Stimulated activated CD4-positive, alpha-beta T cell treated with anti-CD3 and anti-CD28 coated beads, Interleukin-12 subunit alpha, Interleukin-12 subunit beta, amount 100 ng/mL, for 24 hours (primary cell): ENCODE results near the gene ZBTB9.

Source experiments
- DNase-seq, 2 experiments: peaks; one replicate each; pipeline ENCODE4 v3.0.0-alpha.2; 2020; ENCODE audit warnings: low read depth in 2 of 2

ZBTB9 gene

DNA sequence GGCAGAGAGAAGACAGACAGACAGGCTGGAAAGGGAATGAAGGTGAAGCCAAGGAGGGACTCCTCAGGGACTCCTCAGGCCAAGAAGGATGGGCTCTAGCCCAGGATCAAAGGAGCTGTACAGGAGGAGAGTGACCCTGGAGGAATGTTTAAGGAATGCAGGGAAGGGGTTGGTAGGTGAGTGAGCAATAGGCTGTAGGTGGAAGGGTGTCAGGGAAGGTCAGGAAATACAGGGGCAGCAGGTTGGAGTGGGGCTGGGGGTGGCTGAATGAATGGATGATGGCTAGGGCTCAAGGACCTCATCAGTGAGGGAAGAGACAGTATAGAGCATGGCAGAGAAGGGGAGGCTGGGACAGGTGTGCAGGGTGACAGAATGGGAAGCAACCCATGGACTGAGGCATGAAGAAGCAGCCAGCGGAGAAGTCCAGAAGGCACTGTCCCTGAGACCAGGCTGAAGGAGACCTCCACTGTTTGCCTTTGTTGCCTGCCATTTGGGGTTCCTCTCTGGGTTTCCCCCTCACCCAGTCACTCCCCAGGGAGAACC lies 21.3 kb upstream of the ZBTB9 start:
- DNase-seq: no peak

DNA sequence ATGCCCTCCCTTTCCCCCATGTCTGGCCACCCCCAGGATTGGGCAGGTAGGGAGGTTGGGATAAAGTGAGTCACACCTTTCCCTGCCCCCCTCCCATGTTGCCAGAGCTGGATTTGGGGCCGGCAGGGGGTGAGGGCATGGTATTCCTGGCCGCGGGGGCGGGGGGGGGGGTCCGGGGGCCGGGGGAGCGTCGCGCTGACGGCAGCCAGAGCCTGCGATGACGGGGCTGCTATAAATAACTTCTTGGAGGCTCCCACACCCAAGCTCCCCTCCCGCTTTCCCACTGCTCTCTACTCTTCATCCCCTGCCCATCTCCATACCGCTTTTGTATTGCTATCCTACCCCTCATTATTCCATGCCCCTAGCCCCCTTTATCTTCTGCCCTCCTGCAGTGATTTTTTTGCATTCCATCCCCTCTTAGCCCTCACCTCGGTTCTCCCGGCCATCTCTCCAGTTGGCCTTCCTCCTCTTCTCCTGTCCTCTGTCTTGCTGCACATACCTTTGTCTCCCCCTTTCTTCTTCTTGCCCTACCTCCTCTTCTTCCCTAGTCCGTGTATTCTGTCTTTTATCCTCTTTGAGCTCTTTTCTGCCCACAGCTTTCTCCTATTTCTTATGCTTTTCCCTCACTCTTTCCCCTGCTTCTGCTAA lies 20.7 kb upstream of the ZBTB9 start:
- no peak for DNase-seq

DNA sequence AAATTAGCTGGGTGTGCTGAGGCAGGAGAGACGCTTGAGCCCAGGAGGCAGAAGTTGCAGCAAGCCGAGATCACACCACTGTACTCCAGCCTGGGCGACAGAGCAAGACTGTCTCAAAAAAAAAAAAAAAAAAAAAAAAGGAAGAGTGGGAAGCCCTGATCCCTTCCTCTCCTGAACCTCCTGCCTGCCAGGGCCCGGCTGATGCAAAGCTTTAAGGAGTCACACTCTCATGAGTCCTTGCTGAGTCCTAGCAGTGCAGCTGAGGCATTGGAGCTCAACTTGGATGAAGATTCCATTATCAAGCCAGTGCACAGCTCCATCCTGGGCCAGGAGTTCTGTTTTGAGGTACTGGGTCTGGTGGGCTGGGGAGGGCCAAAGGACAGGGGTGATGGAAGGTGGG lies 19.4 kb upstream of the ZBTB9 start:
- no peak for DNase-seq

DNA sequence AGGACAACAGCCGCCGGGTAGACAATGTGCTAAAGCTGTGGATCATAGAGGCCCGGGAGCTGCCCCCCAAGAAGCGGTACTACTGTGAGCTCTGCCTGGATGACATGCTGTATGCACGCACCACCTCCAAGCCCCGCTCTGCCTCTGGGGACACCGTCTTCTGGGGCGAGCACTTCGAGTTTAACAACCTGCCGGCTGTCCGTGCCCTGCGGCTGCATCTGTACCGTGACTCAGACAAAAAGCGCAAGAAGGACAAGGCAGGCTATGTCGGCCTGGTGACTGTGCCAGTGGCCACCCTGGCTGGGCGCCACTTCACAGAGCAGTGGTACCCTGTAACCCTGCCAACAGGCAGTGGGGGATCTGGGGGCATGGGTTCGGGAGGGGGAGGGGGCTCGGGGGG lies 16.7 kb upstream of the ZBTB9 start:
- no peak for DNase-seq

DNA sequence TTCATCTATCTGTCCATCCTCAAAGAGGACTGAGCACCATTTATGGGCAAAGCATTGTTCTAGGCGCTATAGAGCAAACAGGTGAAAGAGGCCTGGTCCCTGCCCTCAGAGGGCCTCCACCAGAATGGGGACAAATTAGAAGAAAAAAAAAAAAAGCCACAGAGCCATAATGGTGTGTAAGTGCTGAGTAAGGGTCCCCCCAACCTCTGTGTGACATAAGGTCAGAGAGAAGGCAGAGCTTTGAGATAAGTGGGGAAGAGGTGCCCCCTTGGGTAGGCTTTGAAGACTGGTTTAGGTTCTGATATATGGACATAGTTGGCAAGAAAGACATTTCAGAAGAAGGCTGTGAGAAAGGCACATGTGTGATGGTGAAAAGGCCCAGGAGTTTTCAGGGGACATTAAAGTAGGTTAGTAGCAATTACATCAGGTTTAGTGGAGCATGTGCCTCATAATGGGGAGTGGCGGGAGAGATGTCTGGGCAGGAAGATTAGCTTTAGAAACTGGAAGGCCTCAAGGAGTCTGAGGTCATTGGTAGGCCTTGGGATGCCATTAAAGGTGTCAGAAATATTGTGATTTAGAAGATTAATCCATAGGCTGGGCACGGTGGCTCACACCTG lies 15.3 kb upstream of the ZBTB9 start:
- DNase-seq: no peak

DNA sequence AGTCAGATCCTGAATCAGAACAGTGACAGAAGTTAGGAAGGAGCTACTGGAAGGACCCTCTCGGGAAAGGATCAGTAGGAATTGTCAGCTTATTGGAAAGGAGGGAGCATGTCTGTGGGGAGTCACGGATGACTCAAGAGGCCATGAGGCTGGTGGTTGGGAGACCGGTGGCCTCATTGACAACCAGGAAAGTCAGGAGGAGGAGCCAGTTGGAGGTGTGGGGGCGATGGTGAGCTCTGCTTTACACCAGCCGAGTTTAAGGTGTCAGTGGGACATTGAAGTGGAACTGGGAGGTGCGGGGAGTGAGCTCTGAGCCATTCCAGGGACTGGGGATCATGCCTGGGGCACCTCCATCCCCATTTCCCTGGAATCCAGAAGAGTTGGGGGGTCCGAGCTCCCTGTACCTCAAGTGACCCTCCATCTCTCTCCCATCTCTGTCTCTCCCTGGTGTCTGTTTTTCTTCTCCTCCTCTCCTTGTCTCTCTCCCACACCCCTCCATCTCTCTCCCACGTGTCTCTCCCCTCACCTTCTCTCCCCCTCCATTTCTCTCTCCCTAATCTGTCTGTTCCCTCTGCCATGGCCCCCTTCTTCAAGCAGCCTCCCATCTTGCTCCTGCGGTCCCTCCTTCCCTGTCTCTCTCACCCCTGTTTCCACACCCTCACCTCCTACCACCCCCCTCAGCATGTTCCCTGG lies 14.3 kb upstream of the ZBTB9 start:
- DNase-seq: no peak

DNA sequence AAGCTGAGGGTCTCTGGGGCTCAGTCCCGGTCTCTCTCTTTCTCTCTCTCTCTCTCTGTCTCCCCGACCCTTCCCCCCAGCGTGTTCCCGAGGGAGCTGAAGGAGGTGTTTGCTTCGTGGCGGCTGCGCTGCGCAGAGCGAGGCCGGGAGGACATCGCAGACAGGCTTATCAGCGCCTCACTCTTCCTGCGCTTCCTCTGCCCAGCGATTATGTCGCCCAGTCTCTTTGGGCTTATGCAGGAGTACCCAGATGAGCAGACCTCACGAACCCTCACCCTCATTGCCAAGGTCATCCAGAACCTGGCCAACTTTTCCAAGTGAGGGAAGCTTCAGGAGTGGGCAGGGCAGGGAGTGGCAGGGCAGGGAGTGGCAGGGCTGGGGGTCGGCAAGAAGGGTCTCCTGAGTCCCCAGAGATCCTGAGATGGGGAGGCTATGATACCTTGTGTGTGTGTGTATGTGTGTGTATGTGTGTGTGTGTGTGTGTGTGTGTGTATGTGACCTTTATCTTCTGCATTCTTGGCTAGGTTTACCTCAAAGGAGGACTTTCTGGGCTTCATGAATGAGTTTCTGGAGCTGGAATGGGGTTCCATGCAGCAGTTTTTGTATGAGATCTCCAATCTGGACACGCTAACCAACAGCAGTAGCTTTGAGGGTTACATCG lies 13.6 kb upstream of the ZBTB9 start:
- DNase-seq: no peak

DNA sequence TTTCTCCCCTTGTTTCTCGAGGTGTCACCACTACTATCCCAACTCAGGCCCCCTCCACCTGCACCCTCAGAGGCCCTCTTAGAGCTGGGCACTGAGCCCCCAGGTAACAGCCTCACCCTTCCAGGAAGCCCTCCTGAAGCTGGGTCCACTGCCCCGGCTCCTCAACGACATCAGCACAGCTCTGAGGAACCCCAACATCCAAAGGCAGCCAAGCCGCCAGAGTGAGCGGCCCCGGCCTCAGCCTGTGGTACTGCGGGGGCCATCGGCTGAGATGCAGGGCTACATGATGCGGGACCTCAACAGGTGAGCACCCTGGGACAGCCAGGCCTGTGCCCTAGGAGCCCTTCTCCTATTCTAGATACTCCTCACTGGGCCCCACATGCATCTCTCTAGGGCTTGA lies 12.9 kb upstream of the ZBTB9 start:
- no peak for DNase-seq

DNA sequence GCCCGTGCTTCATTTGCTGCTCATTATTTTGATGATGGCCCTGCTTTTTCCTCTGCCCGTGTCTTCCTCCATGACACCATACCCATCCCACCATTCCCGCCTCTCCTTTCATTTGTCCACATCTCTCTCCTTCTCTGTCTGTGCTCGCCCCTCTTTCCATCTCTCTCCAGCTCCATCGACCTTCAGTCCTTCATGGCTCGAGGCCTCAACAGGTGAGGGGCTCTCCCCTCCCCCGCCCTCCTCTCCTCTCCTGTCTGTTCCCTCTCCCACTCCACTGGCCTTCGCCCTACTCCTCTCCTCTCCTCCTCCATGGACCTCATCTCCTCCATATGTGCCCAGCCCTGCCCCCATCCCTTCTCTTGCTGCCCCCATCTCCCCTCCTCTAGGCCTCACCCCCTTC lies 12.1 kb upstream of the ZBTB9 start:
- no peak for DNase-seq

DNA sequence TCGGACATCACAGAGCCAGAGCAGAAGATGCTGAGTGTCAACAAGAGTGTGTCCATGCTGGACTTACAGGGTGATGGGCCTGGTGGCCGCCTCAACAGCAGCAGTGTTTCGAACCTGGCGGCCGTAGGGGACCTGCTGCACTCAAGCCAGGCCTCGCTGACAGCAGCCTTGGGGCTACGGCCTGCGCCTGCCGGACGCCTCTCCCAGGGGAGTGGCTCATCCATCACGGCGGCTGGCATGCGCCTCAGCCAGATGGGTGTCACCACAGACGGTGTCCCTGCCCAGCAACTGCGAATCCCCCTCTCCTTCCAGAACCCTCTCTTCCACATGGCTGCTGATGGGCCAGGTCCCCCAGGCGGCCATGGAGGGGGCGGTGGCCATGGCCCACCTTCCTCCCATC lies 11.4 kb upstream of the ZBTB9 start:
- DNase-seq: no peak

DNA sequence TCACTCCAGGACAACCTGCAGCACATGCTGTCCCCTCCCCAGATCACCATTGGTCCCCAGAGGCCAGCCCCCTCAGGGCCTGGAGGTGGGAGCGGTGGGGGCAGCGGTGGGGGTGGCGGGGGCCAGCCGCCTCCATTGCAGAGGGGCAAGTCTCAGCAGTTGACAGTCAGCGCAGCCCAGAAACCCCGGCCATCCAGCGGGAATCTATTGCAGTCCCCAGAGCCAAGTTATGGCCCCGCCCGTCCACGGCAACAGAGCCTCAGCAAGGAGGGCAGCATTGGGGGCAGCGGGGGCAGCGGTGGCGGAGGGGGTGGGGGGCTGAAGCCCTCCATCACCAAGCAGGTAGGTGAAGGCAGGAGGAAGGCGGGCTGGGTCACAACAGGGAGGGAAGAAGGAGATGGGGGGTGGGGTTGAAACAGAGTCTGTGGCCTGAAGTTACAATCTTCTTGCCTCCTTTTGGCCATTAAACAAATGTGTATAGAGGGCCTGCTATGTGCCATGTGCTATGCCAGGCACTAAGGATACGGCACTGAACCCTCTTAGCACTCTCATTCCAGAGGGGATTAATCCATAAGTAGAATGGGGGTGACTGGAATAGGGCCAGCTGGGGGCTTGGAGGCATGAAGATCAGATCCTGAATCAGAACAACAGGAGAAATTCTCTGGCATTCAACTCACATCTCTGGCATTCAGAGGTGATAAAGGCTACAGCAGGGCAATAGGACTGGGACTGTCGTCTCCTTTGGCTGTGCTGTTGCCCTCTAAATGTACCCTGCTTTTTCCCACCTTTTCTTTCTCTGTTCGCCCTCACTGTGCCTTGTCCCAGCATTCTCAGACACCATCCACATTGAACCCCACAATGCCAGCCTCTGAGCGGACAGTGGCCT lies 10.5 kb upstream of the ZBTB9 start:
- no peak for DNase-seq

DNA sequence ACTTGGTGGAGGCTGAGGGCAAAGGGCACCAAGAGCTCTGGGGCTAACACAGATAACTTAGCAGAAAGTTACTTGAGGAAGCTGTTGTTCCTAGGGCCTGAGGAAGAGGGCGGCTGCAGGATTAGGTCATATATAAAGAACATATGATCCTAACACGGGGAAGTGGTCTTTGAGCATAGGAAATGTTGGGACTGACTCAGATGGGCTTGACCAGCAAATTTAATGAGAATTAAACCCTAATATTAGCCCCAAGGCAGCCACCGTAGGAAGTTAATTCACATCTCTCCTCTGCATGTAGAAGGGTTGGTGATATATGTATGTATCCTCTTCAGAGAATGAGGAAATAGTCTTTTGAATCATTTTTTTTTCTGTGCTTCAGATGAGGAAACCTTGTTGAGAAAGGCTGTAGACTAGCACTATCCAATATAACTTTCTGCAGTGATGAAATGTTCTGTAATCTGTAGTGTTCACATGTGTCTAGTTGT lies 9.2 kb upstream of the ZBTB9 start:
- no peak for DNase-seq

DNA sequence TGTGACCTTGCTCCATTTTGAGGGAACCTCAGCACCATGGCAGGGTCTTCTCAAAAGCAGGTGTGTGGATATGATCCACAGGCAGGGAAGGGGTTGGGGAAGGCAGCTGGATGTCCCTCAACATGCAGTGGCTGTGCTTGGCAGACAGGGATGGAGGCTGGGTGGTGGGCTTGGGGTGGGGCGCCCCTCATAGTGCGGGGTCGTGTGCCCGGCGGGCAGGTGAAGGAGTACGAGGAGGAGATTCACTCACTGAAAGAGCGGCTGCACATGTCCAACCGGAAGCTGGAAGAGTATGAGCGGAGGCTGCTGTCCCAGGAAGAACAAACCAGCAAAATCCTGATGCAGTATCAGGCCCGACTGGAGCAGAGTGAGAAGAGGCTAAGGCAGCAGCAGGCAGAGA lies 8.0 kb upstream of the ZBTB9 start:
- no peak for DNase-seq

DNA sequence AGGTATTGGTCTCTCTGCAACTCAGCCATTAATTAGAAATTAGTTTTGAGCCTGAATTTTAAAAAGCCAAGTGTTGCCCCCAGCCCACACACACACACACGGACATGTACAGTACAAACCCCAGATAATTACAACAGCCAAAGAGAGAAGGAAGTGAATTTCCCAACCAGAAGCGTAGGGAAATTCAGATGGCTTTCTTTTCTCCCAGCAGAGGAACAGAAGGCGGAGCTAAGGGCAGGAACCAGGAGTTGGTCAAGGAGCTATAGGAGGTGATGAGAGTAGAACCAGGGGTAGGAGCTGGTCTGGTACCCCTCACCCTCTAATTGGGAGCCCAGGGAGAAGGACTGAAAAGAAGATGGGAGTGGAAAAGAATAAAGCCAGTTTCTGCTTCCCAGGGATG lies 3.9 kb upstream of the ZBTB9 start:
- DNase-seq: no peak

DNA sequence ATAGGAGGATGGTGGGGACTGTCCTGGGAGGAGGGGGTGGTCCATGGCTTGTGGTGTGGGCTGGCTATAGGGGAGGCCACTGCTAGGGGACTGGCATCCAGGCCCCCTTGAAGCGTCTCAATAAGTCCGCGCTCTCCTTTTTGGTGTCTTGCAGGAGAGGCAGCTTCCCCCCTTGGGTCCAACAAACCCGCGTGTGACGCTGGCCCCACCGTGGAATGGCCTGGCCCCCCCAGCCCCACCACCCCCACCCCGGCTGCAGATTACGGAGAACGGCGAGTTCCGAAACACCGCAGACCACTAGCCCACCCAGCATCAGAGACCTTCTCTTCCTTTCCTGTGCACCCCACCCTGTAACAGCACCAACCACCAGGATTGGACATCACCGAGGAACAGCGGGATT lies 2.8 kb upstream of the ZBTB9 start:
- no peak for DNase-seq

DNA sequence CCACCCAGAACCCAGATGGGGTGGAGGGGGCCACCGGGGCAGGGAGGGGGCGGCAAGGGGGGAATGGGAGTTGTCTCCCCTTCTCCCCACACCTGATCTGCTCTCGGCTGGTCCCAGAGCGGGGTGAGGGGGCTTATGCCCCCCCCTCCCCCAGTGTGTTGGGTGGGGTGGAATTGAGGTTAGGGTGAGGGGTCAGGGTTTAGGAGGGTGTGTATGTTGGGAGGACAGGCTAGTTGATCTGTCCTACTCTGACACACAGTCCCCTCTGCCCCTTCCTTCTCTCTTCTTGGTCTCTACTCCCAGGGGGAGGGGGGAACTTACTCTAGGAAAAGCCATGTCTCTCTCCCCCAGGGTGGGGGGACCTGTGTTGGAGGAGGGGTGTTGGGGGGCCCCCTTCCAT lies 1.9 kb upstream of the ZBTB9 start:
- no peak for DNase-seq

DNA sequence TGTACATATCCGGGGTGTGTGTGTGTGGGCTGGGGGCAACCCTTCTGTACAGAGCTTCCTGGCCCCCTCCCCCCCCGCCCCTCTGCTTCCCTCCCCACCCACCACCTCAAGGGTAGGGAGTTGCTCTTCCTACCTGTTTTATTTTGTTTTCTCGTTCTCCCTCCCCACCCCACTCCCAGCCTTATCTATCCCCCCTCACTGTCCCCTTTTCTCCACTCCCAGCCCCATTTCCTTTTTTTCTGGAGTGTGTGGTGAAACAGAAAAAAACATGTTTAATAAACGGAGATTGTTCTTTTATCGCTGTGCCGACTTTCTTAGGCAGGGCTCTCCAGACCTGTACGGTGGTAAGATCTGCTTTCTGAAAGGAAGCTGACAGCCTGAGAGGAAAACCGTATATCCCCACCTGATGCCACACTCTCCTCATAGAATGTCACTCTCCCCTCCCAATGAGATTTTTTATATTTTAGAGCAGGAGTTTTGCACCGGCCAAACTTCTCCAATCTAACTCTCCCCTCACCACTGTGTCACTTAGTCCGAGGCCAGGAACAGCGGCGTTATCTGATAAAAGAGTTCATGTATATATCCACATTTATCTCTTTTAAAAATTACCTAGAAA lies 875 bp upstream of the ZBTB9 start:
- DNase-seq: no peak

DNA sequence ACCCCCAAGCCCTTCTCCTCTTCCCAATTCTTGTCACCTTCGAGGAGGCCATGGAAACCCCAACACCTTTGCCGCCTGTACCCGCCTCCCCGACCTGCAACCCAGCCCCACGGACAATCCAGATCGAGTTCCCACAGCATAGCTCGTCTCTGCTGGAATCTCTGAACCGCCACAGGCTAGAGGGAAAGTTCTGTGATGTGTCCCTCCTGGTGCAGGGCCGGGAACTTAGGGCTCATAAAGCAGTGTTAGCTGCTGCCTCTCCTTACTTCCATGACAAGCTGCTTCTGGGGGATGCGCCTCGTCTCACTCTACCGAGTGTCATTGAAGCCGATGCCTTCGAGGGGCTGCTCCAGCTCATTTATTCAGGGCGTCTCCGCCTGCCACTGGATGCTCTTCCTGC lies 675 bp downstream of the ZBTB9 start:
- no peak for DNase-seq

DNA sequence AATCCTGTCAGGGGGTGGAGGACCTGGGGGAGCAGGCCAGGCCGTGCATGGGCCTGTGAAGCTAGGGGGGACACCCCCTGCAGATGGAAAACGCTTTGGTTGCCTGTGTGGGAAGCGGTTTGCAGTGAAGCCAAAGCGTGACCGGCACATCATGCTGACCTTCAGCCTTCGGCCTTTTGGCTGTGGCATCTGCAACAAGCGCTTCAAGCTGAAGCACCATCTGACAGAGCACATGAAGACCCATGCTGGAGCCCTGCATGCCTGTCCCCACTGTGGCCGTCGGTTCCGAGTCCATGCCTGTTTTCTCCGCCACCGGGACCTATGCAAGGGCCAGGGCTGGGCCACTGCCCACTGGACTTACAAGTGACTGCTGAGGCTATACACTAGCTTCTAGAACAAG lies 1.8 kb downstream of the ZBTB9 start:
- no peak for DNase-seq

DNA sequence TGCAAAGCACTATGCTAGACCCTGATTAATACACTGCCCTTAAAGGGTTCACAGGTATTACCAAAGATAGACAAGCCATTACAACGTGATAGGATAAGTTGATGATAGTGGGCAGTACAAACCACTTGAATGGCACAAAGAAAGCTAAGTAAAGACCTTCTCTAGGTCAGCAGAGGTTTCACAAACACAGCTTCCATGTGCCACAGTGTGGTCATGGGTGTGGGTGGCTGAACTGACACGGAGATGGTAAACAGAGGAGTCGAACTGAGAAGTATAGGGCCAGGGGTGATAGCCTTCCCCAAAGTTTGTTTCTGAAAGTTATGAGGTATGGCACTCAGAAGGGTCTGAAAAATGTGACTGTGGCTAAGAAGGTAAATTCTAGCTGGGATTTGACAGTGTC lies 4.3 kb downstream of the ZBTB9 start:
- DNase-seq: no peak

DNA sequence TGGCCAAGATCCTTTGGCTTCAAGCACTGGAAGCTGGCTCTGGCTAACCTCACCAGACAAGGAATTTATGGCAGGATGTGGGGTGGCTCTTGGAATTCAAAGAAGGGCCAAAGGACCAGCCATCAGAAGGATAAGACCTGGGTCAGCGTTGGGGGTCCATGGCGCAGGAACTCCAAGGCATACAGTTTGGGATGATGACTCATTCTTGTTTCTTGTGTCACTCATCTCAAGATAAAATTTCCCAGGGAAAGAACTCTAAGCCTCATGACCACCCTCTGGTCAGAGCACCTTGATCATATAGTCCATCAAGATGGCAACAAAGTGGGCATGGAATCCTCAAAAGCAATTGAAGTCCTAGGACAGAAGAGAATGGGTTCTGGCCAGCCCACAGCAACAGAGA lies 4.8 kb downstream of the ZBTB9 start:
- DNase-seq: no peak
